Breast epithelium (tissue), 4 donors: ENCODE measurements around the gene MEF2C. TPM values are rescaled to one million over a fixed set of nuclear protein-coding genes. Genes with fewer than 3 reads are reported as not detected.

ENCODE experiments used
- DNase-seq, 2 donors: peaks; one replicate each; pipeline ENCODE4 v3.0.0-alpha.2; 2019; ENCODE audit warnings: low spot score in 2 of 2
- H3K27ac ChIP-seq, 2 donors: fragments of 200-600 bp; sonication (generic) in 1 of 2; one replicate each; pipeline ENCODE4 v1.5.1; 2016 to 2019; ENCODE audit warnings: mild to moderate bottlenecking in 1 of 2
- H3K27me3 ChIP-seq, 2 donors: fragments of 200-600 bp; sonication (generic) in 1 of 2; one replicate each; pipeline versions ENCODE4 v1.5.1 to v1.6.0; 2017 to 2019; ENCODE audit warnings: control low read depth in 1 of 2, mild to moderate bottlenecking in 1 of 2
- H3K36me3 ChIP-seq: fragments of 200-600 bp; one replicate; pipeline ENCODE4 v1.5.1; 2019
- H3K4me1 ChIP-seq, 2 donors: fragments of 200-600 bp; sonication (generic); one replicate each; pipeline ENCODE4 v1.5.1; 2016 to 2019; ENCODE audit warnings: control low read depth in 1 of 2
- H3K4me3 ChIP-seq, 3 donors: fragments of 200-600 bp; sonication (generic); 1 replicate in 2 of 3; 2 replicates in 1 of 3; pipeline ENCODE4 v1.5.1; 2016 to 2019; ENCODE audit warnings: mild to moderate bottlenecking in 3 of 3, moderate library complexity in 2 of 3
- H3K9me3 ChIP-seq, 2 donors: fragments of 200-600 bp; sonication (generic) in 1 of 2; one replicate each; pipeline ENCODE4 v1.5.1; 2016 to 2019; ENCODE audit warnings: control low read depth in 1 of 2
- POLR2A ChIP-seq: fragments of 450-650 bp; IDR thresholded peaks from one replicate; pipeline ENCODE4 v1.6.1; 2016; ENCODE audit warnings: antibody characterized with exemption, mild to moderate bottlenecking, moderate library complexity
- POLR2AphosphoS5 ChIP-seq, 3 donors: sonication (generic); formaldehyde crosslinking; IDR thresholded peaks; one replicate each; pipeline ENCODE4 v1.6.1; 2017; ENCODE audit warnings: antibody characterized with exemption in 3 of 3
- intact Hi-C: fragments of 100-400 bp; cut with DNase I; formaldehyde crosslinking; loops from one replicate; pipeline ENCODE4 v1.15.1; 2023; ENCODE audit warnings: low total_unique reads
- total RNA-seq, 3 donors: library from RNA; depleted of rRNA; stranded (reverse); fragments of >200 nt; gene quantifications; one replicate each; pipeline ENCODE4 v1.1.0, GENCODE V29; 2016
- TF ChIP-seq, protein P1 (sequence below), 3 donors: fragments of 450-650 bp; IDR thresholded peaks; one replicate each; pipeline ENCODE4 v1.5.1; 2016 to 2017; ENCODE audit warnings: antibody characterized with exemption in 3 of 3, mild to moderate bottlenecking in 3 of 3, moderate library complexity in 3 of 3

MEF2C gene
- total RNA-seq, 3 donors from 2014 or later = 27.4 to 41.8 (median 32.1) TPM

DNA sequence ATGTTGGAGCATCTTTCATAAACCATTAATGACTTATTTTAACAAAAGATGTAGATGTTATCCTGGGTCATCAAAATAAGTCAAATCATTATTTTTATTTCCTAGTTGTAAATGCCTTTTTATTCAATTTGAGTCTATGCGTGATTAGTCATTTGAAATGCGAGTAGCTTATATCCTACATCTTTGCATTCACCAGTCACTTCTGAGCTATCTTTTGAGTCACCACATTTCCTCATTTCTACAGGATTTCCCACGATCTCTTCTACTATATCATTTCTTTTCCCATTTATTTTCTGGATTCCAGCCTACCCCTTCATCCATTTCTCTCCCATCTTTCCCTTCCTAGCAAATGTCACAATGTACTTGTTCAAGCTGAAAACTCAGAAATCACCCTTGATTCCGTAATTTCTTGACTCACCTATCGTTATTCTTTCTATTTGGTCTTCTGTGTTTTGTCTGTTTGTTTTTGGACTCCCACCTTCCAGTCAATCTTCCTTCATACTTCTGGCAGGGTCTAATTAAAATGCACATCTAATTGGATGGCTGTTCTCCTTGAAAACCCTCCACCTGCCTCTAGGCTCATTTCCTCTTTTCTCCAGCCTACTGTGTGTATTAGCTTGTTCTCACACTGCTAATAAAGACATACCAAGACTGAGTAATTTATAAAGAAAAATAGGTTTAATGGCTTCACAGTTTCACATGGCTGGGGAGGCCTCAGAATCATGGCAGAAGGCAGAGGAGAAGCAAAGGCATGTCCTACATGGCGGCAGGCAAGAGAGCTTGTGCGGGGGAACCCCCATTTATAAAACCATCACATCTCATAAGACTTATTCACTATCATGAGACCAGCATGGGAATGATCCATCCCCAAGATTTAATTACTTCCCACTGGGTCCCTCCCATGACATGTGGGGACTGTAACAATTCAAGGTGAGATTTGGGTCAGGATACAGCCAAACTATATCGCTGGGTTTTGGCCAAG, 112.4 kb downstream of the MEF2C start:
- Histone ChIP-seq H3K27me3 (no peaks in the 10 kb centered on the region), H3K4me1 (no peaks in the 10 kb centered on the region), H3K4me3 (no peak overlapping the region), H3K27ac (no peak overlapping the region), H3K9me3 (no peaks in the 10 kb centered on the region), H3K36me3 (no peaks in the 10 kb centered on the region)
- TF ChIP-seq, protein P1, sequence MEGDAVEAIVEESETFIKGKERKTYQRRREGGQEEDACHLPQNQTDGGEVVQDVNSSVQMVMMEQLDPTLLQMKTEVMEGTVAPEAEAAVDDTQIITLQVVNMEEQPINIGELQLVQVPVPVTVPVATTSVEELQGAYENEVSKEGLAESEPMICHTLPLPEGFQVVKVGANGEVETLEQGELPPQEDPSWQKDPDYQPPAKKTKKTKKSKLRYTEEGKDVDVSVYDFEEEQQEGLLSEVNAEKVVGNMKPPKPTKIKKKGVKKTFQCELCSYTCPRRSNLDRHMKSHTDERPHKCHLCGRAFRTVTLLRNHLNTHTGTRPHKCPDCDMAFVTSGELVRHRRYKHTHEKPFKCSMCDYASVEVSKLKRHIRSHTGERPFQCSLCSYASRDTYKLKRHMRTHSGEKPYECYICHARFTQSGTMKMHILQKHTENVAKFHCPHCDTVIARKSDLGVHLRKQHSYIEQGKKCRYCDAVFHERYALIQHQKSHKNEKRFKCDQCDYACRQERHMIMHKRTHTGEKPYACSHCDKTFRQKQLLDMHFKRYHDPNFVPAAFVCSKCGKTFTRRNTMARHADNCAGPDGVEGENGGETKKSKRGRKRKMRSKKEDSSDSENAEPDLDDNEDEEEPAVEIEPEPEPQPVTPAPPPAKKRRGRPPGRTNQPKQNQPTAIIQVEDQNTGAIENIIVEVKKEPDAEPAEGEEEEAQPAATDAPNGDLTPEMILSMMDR (IDR thresholded peaks at IDR 0.05) = no peak
- TF ChIP-seq POLR2A = no peak
- TF ChIP-seq POLR2AphosphoS5 (IDR thresholded peaks at IDR 0.05) = no peak
- intact Hi-C loops = no loop called here
- DNase-seq = no peak

DNA sequence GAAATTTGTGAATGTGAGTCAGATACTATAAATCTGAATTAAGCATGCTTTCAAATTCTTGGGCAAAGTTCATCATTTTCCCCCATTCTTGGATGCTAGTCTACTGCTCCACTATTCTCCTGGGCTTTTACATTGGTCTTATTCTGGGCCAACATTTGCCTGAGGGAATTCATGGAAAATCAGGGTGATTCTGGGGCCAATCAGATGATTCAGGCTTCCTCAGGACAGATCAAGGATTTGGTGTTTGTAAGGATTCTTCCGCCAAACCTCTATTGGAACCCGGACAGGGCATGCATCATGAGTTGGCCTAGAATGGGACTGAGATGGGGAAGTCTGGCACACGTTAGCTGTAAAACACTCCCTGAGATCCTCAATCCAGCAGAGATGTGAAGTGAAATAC, 113.8 kb downstream of the MEF2C start:
- TF ChIP-seq POLR2AphosphoS5 (IDR thresholded peaks at IDR 0.05) = peak in 1 of 3 donors; percentile 24
- no peak for TF ChIP-seq POLR2A
- TF ChIP-seq, protein P1 (IDR thresholded peaks at IDR 0.05) = no peak
- no peak overlapping the region for H3K4me3 ChIP-seq

DNA sequence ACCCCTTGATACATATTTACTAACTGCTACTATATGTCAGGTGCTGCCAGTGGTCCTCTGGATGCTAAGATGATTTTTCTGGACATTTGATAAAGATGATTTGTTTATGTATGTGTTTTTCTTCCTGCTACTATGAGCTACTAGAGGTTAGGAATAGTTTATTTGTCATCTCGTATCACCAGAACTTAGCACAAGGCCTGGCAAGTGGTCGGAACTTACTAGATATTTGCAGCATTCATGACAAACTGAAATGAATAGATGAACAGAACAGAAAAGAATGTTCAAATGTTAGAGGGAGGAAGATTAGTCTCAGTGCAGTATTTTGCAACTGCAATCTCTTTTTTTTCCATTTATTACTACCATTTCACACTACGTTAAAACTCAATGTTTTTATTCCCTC, 114.6 kb downstream of the MEF2C start:
- Histone ChIP-seq H3K9me3 (no peaks in the 10 kb centered on the region), H3K4me1 (no peaks in the 10 kb centered on the region), H3K27ac (no peak overlapping the region), H3K4me3 (no peak overlapping the region), H3K27me3 (no peaks in the 10 kb centered on the region), H3K36me3 (no peaks in the 10 kb centered on the region)
- TF ChIP-seq, protein P1 (IDR thresholded peaks at IDR 0.05) = no peak
- TF ChIP-seq POLR2AphosphoS5 (IDR thresholded peaks at IDR 0.05) = no peak
- no peak for TF ChIP-seq POLR2A
- no peak for DNase-seq
- intact Hi-C loops = no loop called here

More for the DNA sequence above, 113.8 kb downstream of the MEF2C start:
- H3K27me3 ChIP-seq = no peaks in the 10 kb centered on the region
- no peak overlapping the region for H3K27ac ChIP-seq
- no peaks in the 10 kb centered on the region for H3K9me3 ChIP-seq
- H3K36me3 ChIP-seq = no peaks in the 10 kb centered on the region
- DNase-seq = no peak
- intact Hi-C loops = no loop called here
- no peaks in the 10 kb centered on the region for H3K4me1 ChIP-seq

DNA sequence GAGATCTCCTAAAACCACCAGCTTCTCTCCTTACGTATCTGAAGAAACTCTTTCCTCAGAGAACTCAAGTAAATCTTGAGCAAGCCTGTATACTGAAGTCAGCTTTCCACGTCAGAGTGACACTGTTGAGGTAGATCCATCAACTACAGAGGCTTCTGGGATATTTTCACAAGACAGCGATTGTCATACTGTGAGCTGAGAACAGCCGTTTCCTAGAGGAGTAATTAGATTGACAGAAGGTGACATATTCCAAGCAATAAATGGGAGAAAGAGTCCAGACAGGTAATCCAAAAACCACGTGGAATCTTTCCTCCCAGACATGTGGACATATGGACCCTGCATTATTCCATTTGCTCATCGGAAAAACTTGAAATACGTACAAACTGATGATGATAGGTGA, 117.2 kb downstream of the MEF2C start:
- no peak for DNase-seq
- H3K27ac ChIP-seq = no peak overlapping the region
- no peaks in the 10 kb centered on the region for H3K27me3 ChIP-seq
- H3K9me3 ChIP-seq = no peaks in the 10 kb centered on the region
- H3K4me1 ChIP-seq = no peaks in the 10 kb centered on the region
- no peaks in the 10 kb centered on the region for H3K36me3 ChIP-seq
- TF ChIP-seq POLR2AphosphoS5 (IDR thresholded peaks at IDR 0.05) (no peak), POLR2A (no peak)
- TF ChIP-seq, protein P1 (IDR thresholded peaks at IDR 0.05) = no peak
- intact Hi-C loops = no loop called here
- H3K4me3 ChIP-seq = no peak overlapping the region

DNA sequence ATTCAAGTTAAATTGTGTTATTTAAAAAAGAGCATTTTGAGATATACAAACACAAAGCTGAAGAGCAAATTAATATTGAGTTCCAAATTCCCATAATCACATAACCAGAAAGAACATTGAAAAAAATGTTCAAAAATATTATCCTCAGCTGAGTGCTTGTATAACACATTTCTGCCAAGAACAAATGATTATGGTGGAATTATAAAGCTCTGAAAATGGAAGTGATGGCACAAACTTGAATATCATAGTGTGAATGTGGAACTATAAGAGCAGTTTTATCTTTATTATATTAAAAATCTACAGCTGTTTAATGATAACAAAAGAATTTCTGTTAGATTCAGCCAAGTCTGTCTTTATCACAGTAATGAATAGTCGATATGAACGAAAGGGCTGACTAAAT, 117.8 kb downstream of the MEF2C start:
- no peak for DNase-seq
- H3K27me3 ChIP-seq = no peaks in the 10 kb centered on the region
- no peaks in the 10 kb centered on the region for H3K36me3 ChIP-seq
- no peaks in the 10 kb centered on the region for H3K4me1 ChIP-seq
- no peak for TF ChIP-seq POLR2AphosphoS5 (IDR thresholded peaks at IDR 0.05)
- TF ChIP-seq, protein P1 (IDR thresholded peaks at IDR 0.05) = no peak
- no peak for TF ChIP-seq POLR2A
- no peak overlapping the region for H3K27ac ChIP-seq
- no peak overlapping the region for H3K4me3 ChIP-seq
- H3K9me3 ChIP-seq = no peaks in the 10 kb centered on the region
- intact Hi-C loops = no loop called here
